GM19328 (cell line): Measurements from ENCODE around the gene IFI30.

ENCODE experiments used
- ATAC-seq: cut with Tn5 transposase; IDR thresholded peaks from one replicate; pipeline ENCODE4 v1.9.1; 2021; ENCODE audit warnings: mild to moderate bottlenecking, moderate library complexity; ENCODE audit not compliant: unreplicated experiment

IFI30 gene

DNA sequence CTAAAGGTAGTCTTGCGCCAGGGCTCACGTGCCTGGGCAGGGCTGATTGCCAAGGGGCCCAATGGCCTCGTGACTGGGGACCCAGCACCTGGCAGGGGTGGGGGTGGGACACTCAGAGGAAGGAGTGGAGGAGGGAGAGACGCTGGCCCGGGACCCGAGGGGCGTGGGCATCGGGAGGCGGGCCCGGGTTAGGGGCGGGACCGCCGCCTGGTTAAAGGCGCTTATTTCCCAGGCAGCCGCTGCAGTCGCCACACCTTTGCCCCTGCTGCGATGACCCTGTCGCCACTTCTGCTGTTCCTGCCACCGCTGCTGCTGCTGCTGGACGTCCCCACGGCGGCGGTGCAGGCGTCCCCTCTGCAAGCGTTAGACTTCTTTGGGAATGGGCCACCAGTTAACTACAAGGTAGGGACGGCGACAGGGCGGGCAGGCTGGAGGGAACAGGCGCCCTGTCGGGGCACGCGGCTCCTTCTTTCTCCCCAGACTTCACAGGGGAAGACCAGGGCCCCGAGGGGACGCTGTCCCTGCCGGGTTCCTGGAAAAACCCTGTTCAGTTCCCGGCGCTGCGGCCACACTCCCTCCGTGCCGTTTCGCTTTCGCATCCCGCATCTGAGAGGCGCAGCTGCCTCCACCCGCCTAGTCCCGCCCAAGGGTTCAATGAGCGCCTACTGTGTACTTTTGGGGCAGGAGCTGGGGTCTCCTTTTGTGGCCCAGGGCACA, at the start of gene IFI30:
Gene IFI30, plus strand, starts transcription at position 242 of the 717 bp plus-strand sequence. Its CDS starts 29 bp downstream, at position 271.
- ATAC-seq: no peak

DNA sequence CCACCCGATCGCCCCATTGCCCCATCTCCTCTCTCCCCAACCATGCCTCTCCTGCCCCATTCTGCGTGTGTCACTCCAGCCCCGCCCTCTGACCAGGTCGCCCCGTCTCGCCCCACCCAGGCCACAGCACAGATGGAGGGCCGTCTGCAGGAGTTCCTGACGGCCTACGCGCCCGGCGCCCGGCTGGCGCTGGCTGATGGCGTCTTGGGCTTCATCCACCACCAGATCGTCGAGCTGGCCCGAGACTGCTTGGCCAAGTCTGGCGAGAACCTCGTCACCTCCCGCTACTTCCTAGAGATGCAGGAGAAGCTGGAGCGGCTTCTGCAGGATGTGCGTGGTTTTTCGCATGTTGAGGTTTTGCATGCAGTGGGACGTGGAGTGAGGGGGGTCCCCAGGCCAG, 49.8 kb upstream of the IFI30 start:
- ATAC-seq: no peak

GRCh38 chr19:18126097-18126496, 47.5 kb upstream of the IFI30 start:
- ATAC-seq: no peak

GRCh38 chr19:18128044-18128443, 45.6 kb upstream of the IFI30 start:
- no peak for ATAC-seq

GRCh38 chr19:18128805-18129204, 44.8 kb upstream of the IFI30 start:
- no peak for ATAC-seq

- ATAC-seq: no peak
These were observed 42.9 kb upstream of the IFI30 start for GRCh38 chr19:18130523-18131242.

DNA sequence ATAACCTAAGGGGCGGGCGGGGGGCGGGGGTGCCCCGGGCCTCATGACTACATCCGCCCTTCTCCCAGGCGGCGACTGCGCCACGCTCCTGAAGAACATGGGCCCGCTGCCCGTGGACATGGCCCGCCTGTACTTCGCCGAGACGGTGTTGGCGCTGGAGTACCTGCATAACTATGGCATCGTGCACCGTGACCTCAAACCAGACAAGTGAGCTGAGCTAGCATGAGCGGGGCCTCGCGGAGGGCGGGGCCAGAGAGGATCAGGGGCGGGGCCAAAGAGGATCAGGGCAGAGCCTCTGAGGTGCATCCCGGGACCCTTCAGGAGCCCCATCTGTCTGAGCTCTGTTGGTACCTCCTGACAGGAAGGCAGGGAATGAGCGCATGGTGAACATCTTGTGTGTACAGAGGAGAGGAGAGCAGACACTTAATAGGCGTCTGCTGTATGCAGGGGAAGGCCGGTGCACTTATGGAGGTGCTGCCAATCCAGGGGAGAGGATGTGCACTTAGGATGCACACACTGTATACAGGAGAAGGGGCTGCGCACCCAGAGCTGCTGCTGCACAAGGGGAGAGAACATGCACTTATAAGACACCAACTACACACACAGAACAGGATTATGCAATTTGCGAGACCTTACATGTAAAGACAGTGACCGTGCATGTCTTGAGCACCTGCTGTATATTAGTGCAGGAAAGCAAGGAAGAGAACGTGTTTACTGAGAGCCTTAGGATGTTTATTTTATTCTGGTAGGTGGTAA, 41.6 kb upstream of the IFI30 start:
- ATAC-seq: no peak

- ATAC-seq: no peak
These were observed 37.7 kb upstream of the IFI30 start for GRCh38 chr19:18135712-18136584.

DNA sequence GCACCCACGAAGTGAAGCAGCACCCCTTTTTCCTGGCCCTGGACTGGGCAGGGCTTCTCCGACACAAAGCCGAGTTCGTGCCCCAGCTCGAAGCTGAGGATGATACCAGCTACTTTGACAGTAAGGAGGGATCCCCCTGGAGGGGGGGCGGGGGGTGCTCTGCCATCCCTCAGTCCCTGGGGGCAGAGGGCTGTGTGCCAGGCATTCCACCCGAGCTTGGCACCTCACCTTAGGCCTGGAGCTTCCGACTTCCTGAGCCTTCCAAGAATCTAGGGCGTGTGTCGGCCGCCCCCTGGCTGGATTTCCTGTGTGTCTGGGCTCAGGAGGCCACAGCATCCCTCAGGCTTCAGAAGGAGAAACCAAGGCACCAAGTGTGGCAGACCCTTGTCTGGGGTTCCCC, 36.4 kb upstream of the IFI30 start:
- no peak for ATAC-seq

- no peak for ATAC-seq
These were observed 35.8 kb upstream of the IFI30 start for GRCh38 chr19:18137657-18138339.

DNA sequence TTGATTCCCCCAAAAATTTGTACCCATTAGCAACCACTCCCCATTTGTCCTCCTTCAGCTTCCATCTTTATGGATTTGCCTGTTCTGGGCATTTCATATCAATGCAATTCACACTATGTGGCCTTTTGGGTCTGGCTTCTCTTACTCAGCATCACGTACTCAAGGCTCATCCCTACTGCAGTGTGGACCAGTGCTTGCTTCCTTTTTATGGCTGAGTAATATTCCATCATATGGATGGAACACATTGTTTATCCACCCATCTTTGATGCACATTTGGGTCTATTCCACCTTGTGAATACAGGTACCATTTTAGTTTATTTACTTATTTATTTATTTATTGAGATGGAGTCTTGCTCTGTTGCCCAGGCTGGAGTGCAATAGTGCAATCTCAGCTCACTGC, 33.1 kb upstream of the IFI30 start:
- no peak for ATAC-seq

- no peak for ATAC-seq
These were observed 32.6 kb upstream of the IFI30 start for GRCh38 chr19:18141031-18141430.

GRCh38 chr19:18143902-18144301, 29.7 kb upstream of the IFI30 start:
- ATAC-seq: no peak

DNA sequence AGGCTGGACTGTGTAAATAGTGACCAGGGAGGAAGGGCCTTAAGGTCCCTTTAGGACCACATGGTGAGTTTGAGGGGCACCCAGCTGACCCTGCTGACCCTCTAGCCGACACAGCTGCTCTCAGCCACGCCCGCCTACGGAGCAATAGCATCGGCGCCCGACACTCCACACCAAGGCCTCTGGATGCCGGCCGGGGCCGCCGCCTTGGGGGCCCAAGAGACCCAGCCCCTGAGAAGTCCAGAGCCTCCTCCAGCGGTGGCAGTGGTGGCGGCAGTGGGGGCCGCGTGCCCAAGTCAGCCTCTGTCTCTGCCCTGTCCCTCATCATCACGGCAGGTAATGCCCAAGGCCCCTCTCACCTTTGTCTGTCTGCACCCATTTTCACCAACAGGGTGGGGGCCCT, 29.3 kb upstream of the IFI30 start:
- ATAC-seq: no peak

- ATAC-seq: no peak
These were observed 28.7 kb upstream of the IFI30 start for GRCh38 chr19:18144906-18145305.

- no peak for ATAC-seq
These were observed 28.1 kb upstream of the IFI30 start for GRCh38 chr19:18145391-18145999.

DNA sequence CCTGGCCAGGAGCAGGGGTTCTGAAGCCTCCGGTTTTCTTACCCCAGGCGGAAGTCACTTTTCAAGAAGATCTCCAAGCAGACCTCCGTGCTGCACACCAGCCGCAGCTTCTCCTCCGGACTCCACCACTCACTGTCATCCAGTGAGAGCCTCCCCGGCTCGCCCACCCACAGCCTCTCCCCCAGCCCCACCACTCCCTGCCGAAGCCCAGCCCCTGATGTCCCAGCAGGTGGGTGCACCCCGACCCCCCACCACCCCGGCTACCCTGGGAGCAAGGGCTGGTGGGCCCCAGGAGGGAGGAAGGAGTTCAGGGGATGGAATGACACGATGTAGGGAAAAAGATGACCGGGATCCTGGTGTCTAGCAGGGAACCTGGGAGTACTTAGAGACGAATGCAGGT, 26.2 kb upstream of the IFI30 start:
- ATAC-seq: no peak

GRCh38 chr19:18149596-18149975, 24.0 kb upstream of the IFI30 start:
- no peak for ATAC-seq

DNA sequence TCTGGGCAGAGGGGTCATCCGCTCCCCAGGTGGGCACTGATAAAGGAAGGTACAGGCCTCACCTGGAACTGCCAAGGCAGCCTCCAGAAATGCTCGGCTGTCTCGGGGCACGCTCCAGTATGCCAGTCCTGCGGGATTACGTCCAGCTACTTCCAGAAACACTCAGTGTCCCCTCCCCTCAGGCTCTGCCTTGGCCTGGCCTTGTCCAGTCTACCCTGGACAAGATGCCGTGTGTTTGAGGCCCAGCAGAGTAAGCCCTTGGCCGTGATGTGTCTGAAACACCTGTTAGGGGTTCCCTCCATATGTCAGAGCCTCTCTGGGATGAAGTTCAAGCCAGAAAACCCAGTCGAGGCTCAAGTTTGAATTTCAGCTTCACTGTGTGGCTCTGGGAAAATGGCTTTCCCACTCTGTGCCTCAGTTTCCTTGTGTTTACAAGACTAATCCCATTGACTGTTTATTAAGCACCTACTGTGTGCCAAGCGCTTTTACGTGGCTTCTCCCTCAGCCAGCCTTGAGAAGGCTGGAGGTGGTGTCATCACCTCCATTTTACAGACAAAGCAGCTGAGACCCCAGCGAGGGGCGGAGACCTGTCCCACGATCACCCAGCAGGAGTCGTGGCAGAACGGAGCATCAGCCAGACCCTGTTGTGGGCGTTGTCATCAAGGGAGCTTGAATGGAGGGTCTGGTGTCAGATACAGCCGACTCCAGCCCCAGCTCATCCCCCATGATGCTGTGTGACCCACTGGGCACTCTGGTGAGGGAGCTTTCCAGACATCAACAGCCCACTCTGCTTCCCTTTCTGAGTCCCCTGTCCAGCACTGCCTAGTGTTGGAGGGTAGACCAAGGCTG, 22.6 kb upstream of the IFI30 start:
- ATAC-seq: no peak
